Gastrocnemius medialis (tissue), 4 donors: ENCODE data around the gene ZMAT5.

Experiments used
- POLR2A ChIP-seq, 2 donors: fragments of 450-650 bp; IDR thresholded peaks; one replicate each; pipeline ENCODE4 v1.6.1; 2017; ENCODE audit warnings: antibody characterized with exemption in 2 of 2, mild to moderate bottlenecking in 2 of 2, moderate library complexity in 2 of 2
- TF ChIP-seq, protein P1 (sequence below), 5 experiments: fragments of 450-650 bp in 3 of 5; fragments of 200-600 bp in 2 of 5; sonication (generic) in 2 of 5; IDR thresholded peaks in 4 of 5; conservative IDR thresholded peaks in 1 of 5; 1 replicate in 4 of 5; 2 replicates in 1 of 5; pipeline ENCODE4 v1.5.1; 2016 to 2019; ENCODE audit warnings: antibody characterized with exemption in 5 of 5, mild to moderate bottlenecking in 3 of 5, moderate library complexity in 3 of 5

GRCh38 chr22:29742326-29742725 lies 24.5 kb downstream of the ZMAT5 start:
- TF ChIP-seq POLR2A (IDR thresholded peaks at IDR 0.05) = no peak
- TF ChIP-seq, protein P1, sequence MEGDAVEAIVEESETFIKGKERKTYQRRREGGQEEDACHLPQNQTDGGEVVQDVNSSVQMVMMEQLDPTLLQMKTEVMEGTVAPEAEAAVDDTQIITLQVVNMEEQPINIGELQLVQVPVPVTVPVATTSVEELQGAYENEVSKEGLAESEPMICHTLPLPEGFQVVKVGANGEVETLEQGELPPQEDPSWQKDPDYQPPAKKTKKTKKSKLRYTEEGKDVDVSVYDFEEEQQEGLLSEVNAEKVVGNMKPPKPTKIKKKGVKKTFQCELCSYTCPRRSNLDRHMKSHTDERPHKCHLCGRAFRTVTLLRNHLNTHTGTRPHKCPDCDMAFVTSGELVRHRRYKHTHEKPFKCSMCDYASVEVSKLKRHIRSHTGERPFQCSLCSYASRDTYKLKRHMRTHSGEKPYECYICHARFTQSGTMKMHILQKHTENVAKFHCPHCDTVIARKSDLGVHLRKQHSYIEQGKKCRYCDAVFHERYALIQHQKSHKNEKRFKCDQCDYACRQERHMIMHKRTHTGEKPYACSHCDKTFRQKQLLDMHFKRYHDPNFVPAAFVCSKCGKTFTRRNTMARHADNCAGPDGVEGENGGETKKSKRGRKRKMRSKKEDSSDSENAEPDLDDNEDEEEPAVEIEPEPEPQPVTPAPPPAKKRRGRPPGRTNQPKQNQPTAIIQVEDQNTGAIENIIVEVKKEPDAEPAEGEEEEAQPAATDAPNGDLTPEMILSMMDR (IDR thresholded peaks at IDR 0.05 in 4 of 5, conservative IDR thresholded peaks at IDR 0.05 in 1 of 5) = no peak
